H1 (cell line): ENCODE measurements around the gene PRODH2. TPM values are rescaled to one million over a fixed set of nuclear protein-coding genes. Genes with fewer than 3 reads are reported as not detected.

Experiments used
- ASH2L ChIP-seq: fragments of 200-600, 300-600 bp; sonication (generic); IDR thresholded peaks from one replicate; pipeline ENCODE4 v1.7.1; 2017; ENCODE audit warnings: low read length
- CBX5 ChIP-seq: fragments of 300-800, 300-1000 bp; sonication (generic); IDR thresholded peaks from 2 replicates; pipeline ENCODE4 v1.7.1; 2016; ENCODE audit warnings: antibody characterized with exemption, low read length, low read depth
- CBX8 ChIP-seq: fragments of 300-800, 300-1000 bp; sonication (generic); IDR thresholded peaks from 2 replicates; pipeline ENCODE4 v1.7.1; 2016; ENCODE audit warnings: low read depth, low read length, borderline replicate concordance
- CREB1 ChIP-seq: IDR thresholded peaks from 2 replicates; pipeline ENCODE4 v1.6.1; 2012; ENCODE audit warnings: inconsistent platforms
- EP300 ChIP-seq, 2 experiments: IDR thresholded peaks; 1 replicate in 1 of 2; 2 replicates in 1 of 2; pipeline ENCODE4 v1.6.1; 2011 to 2012; ENCODE audit warnings: low read depth in 2 of 2, low read length in 2 of 2, mild to moderate bottlenecking in 2 of 2, borderline replicate concordance in 1 of 2, inconsistent platforms in 1 of 2, moderate library complexity in 1 of 2
- EZH2 ChIP-seq: fragments of 200-600 bp; sonication (generic); IDR thresholded peaks from 2 replicates; pipeline ENCODE4 v1.7.1; 2012; ENCODE audit warnings: low read depth, mild to moderate bottlenecking, moderate library complexity, low read length, inconsistent platforms; ENCODE audit not compliant: severe bottlenecking
- JUND ChIP-seq: IDR thresholded peaks from 2 replicates; pipeline ENCODE4 v1.6.1; 2011; ENCODE audit warnings: mild to moderate bottlenecking, improper control_type of control experiment, low read length
- KDM4A ChIP-seq: IDR thresholded peaks from one replicate; pipeline ENCODE4 v1.7.1; 2012; ENCODE audit warnings: low read depth, mild to moderate bottlenecking, moderate library complexity, low read length, inconsistent platforms; ENCODE audit not compliant: severe bottlenecking
- KDM5A ChIP-seq: fragments of 200-600 bp; IDR thresholded peaks from 2 replicates; pipeline ENCODE4 v1.7.1; 2012; ENCODE audit warnings: mild to moderate bottlenecking, low read length, inconsistent platforms, mixed read lengths
- NRF1 ChIP-seq: IDR thresholded peaks from 2 replicates; pipeline ENCODE4 v1.6.1; 2011; ENCODE audit warnings: mild to moderate bottlenecking, low read depth, low read length, improper control_type of control experiment
- PHF8 ChIP-seq: fragments of 200-600 bp; sonication (generic); conservative IDR thresholded peaks from 2 replicates; pipeline ENCODE4 v1.7.1; 2012; ENCODE audit warnings: low read depth, mild to moderate bottlenecking, inconsistent platforms, low read length, moderate library complexity
- SIN3A ChIP-seq, 2 experiments: IDR thresholded peaks in 1 of 2; conservative IDR thresholded peaks in 1 of 2; 2 replicates each; pipeline ENCODE4 v1.6.1; 2011 to 2012; ENCODE audit warnings: low read length in 2 of 2, improper control_type of control experiment in 1 of 2, low read depth in 1 of 2, mild to moderate bottlenecking in 1 of 2
- SIRT6 ChIP-seq: IDR thresholded peaks from one replicate; pipeline ENCODE4 v1.7.1; 2012; ENCODE audit warnings: low read length, inconsistent platforms
- SIX5 ChIP-seq: IDR thresholded peaks from 2 replicates; pipeline ENCODE4 v1.6.1; 2011; ENCODE audit warnings: mild to moderate bottlenecking, low read depth, low read length
- SRF ChIP-seq: IDR thresholded peaks from 2 replicates; pipeline ENCODE4 v1.6.1; 2011; ENCODE audit warnings: mild to moderate bottlenecking, low read depth, low read length, moderate library complexity
- SUZ12 ChIP-seq: fragments of 200-600 bp; sonication (generic); IDR thresholded peaks from 2 replicates; pipeline ENCODE4 v1.6.1; 2012; ENCODE audit warnings: mild to moderate bottlenecking, inconsistent platforms, low read length, moderate library complexity, mixed read lengths
- TAF7 ChIP-seq: optimal IDR thresholded peaks from 2 replicates; pipeline ENCODE3; 2011; ENCODE audit warnings: low read depth, mild to moderate bottlenecking, inconsistent platforms, low read length, moderate library complexity, borderline replicate concordance
- polyA plus RNA-seq, 7 experiments: library from polyadenylated mRNA; depleted of rRNA in 3 of 7; stranded (reverse) in 5 of 7; unstranded in 2 of 7; fragments of >200 nt in 5 of 7; fragments of 200-250 nt in 2 of 7; gene quantifications; 1 replicate in 5 of 7; 2 replicates in 1 of 7; 4 replicates in 1 of 7; pipeline versions ENCODE4 v1.2.1 to v1.2.3, GENCODE V29; 2011 to 2013; ENCODE audit warnings: missing spikeins in 2 of 7, mixed read lengths in 2 of 7
- total RNA-seq: library from RNA; stranded (reverse); fragmentation: NEBNext Ultra II Directional; extraction: Animal tissue kit (Norgen Biotek cat#: 25700); gene quantifications from 2 replicates; pipeline ENCODE4 v1.2.1, GENCODE V29; 2021
- TF ChIP-seq, protein P1 (sequence below): IDR thresholded peaks from 2 replicates; pipeline ENCODE4 v1.6.1; 2012; ENCODE audit warnings: low read length, inconsistent platforms
- TF ChIP-seq, protein P2 (sequence below): IDR thresholded peaks from 2 replicates; pipeline ENCODE4 v1.6.1; 2011; ENCODE audit warnings: low read length, improper control_type of control experiment

The PRODH2 gene
- total and polyA plus RNA-seq, 2 of the 8 experiments (the other 6 are each of a cell fraction or from before 2014, with no cell fraction given): not detected

DNA sequence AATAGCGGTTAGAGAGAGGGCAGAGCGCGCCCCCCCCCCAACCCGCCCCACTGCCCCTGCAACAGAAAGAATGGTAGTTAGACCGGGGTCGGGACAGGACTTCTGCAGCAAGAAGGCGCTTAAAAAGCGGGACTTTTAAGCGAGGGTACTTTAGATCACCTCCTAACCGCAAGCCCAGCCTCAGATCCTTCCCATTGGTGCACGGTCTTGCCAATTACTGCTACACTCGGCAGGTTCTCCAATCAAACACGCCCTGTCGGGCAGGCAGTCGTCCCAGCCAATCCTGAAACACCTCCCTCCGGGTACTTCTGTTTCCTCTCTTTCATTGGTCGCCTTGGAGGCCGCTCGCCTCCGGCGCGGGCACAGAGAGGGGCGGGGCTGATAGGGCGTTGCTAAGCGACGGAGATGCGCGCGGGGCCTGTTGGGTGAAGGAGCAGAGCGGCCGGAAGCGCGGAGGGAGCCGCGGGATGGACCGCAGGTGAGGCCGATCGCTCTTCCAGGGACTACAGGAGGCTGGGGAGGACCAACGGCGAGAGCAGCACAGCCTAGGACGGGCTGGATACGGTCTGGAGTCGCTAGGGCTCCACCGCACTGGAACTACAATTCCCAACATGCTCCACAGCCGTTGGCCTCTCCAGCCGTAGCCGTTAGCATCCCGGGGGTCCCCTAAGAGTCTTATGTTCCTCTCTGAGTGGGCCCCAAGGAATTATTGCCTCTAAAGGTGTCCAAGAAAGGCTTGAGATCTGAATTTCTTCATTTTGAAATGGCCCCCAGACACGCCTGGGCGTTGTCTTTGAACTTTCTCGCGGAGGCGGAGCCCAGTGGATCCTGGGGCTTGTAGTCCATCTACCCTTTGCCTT, 54.7 kb downstream of the PRODH2 start, which contains the start of gene PROSER3 (continued):
- TF ChIP-seq, protein P1, sequence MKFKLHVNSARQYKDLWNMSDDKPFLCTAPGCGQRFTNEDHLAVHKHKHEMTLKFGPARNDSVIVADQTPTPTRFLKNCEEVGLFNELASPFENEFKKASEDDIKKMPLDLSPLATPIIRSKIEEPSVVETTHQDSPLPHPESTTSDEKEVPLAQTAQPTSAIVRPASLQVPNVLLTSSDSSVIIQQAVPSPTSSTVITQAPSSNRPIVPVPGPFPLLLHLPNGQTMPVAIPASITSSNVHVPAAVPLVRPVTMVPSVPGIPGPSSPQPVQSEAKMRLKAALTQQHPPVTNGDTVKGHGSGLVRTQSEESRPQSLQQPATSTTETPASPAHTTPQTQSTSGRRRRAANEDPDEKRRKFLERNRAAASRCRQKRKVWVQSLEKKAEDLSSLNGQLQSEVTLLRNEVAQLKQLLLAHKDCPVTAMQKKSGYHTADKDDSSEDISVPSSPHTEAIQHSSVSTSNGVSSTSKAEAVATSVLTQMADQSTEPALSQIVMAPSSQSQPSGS: no peak
- no peak for TF ChIP-seq SIRT6
- no peak for TF ChIP-seq JUND
- no peak for TF ChIP-seq CBX8
- no peak for TF ChIP-seq EP300 (IDR thresholded peaks at IDR 0.05; ENCODE audit: borderline replicate concordance in 1 of 2, low read depth in 2 of 2, low read length in 2 of 2)
- TF ChIP-seq SIN3A (conservative IDR thresholded peaks at IDR 0.05 in 1 of 2, IDR thresholded peaks at IDR 0.05 in 1 of 2; ENCODE audit: low read depth in 1 of 2, low read length in 2 of 2): peak; percentile 8 to 84; a peak in 2 of 4 replicates
- peak; percentile 45 for TF ChIP-seq KDM4A
- TF ChIP-seq SIX5: peak; percentile 67
- TF ChIP-seq EZH2: no peak
- TF ChIP-seq, protein P2, sequence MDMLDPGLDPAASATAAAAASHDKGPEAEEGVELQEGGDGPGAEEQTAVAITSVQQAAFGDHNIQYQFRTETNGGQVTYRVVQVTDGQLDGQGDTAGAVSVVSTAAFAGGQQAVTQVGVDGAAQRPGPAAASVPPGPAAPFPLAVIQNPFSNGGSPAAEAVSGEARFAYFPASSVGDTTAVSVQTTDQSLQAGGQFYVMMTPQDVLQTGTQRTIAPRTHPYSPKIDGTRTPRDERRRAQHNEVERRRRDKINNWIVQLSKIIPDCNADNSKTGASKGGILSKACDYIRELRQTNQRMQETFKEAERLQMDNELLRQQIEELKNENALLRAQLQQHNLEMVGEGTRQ: no peak
- TF ChIP-seq SRF: no peak
- TF ChIP-seq CBX5: no peak
- no peak for TF ChIP-seq TAF7
- peak; percentile 84 for TF ChIP-seq PHF8
- no peak for TF ChIP-seq SUZ12
- 0 out of 2 replicates have a peak, but pooled peaks have one; percentile 55 for TF ChIP-seq KDM5A
- no peak for TF ChIP-seq NRF1
- TF ChIP-seq ASH2L: peak; percentile 42
- TF ChIP-seq CREB1: peak; percentile 29; the same call in 1 of the 2 replicates
- TF ChIP-seq, all 59 proteins: peak for 19
